ENCODE measurements around the gene COL5A2. TPM values are rescaled to one million over a fixed set of nuclear protein-coding genes. Genes with fewer than 3 reads are reported as not detected.

The COL5A2 gene
- total and polyA plus RNA-seq, 9 of the 15 experiments (the other 6 are each of a cell fraction or from before 2014, with no cell fraction given): 0.01 to 0.54 (median 0.19) TPM

DNA sequence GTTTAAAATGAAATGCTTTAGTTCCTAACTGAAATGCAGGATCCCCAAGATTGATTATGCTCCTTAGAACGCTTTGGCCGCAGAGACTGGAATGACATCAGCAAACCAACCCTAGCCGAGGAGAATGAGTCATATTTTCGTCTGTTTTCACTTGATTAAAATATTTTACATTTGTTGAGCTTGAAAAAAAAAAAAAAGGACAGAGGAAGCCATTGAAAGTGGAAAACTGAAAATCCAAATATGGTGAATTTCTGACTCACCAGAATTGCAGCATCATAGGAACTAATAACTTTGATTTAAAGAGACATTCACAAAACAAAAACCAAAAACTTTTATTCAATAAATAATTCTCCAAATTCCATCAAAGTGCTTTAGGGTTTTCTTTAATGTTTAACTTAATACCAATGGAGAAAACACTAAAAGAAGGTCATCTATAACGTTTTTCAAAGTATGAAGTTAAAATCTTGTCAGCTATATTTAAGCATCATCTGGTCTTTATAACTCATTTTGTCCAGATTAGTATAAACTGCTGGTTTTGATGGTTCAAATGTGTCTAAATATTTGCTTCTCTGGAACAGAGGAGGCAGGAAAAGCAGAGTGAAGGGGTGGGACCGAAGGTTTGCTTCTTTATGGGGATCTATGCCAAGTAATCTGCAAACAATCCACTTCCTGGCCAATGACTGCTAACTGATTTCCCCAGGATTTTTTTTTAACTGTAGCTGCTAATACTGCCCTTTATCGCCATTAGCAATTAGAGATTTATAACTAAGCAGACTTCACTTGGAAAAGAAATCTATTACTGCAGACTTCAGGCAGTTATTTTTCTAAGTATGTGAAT lies 30.9 kb upstream of the COL5A2 start (continued):
- TF ChIP-seq ZNF395 (CRISPR knock-in tag; IDR thresholded peaks at IDR 0.05): peak; percentile 44; the same call in 1 of the 2 replicates
- peak; percentile 62; the same call in 1 of the 2 replicates for TF ChIP-seq EP300 (IDR thresholded peaks at IDR 0.05; ENCODE audit: low read length)
- TF ChIP-seq RBM14 (IDR thresholded peaks at IDR 0.05; ENCODE audit: borderline replicate concordance, insufficient read depth, low read depth, low read length): no peak
- TF ChIP-seq YY1 (IDR thresholded peaks at IDR 0.05; ENCODE audit: borderline replicate concordance in 1 of 3, control insufficient read depth in 1 of 3, extremely low read depth in 1 of 3, insufficient read depth in 3 of 3, insufficient read length in 1 of 3, insufficient replicate concordance in 2 of 3, low read depth in 1 of 3, low read length in 2 of 3): no peak
- no peak for TF ChIP-seq BRD4 (IDR thresholded peaks at IDR 0.05)
- TF ChIP-seq ZNF384 (IDR thresholded peaks at IDR 0.05; ENCODE audit: low read depth, low read length): peak; percentile 93
- no peak for TF ChIP-seq ZNF717 (CRISPR knock-in tag; IDR thresholded peaks at IDR 0.05)
- TF ChIP-seq ADNP (tag; IDR thresholded peaks at IDR 0.05): 0 out of 2 replicates have a peak, but pooled peaks have one; percentile 7
- TF ChIP-seq NCOA4 (IDR thresholded peaks at IDR 0.05; ENCODE audit: partially characterized antibody): no peak
- TF ChIP-seq TCF7L2 (IDR thresholded peaks at IDR 0.05; ENCODE audit: low read depth, low read length): no peak
- peak; percentile 56 for TF ChIP-seq C11orf30 (IDR thresholded peaks at IDR 0.05; ENCODE audit: low read depth)
- TF ChIP-seq ZNF584 (CRISPR knock-in tag; IDR thresholded peaks at IDR 0.05; ENCODE audit: low read depth): 0 out of 2 replicates have a peak, but pooled peaks have one; percentile 64
- no peak for TF ChIP-seq ZNF589 (CRISPR knock-in tag; IDR thresholded peaks at IDR 0.05; ENCODE audit: low read depth)
- TF ChIP-seq NCOA6 (IDR thresholded peaks at IDR 0.05): no peak
- TF ChIP-seq, protein P1, sequence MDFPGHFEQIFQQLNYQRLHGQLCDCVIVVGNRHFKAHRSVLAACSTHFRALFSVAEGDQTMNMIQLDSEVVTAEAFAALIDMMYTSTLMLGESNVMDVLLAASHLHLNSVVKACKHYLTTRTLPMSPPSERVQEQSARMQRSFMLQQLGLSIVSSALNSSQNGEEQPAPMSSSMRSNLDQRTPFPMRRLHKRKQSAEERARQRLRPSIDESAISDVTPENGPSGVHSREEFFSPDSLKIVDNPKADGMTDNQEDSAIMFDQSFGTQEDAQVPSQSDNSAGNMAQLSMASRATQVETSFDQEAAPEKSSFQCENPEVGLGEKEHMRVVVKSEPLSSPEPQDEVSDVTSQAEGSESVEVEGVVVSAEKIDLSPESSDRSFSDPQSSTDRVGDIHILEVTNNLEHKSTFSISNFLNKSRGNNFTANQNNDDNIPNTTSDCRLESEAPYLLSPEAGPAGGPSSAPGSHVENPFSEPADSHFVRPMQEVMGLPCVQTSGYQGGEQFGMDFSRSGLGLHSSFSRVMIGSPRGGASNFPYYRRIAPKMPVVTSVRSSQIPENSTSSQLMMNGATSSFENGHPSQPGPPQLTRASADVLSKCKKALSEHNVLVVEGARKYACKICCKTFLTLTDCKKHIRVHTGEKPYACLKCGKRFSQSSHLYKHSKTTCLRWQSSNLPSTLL (IDR thresholded peaks at IDR 0.05): no peak
- TF ChIP-seq CCAR2 (IDR thresholded peaks at IDR 0.05; ENCODE audit: low read depth, low read length): no peak
- no peak for TF ChIP-seq GABPA (tag; conservative IDR thresholded peaks at IDR 0.05; ENCODE audit: low read depth)
- TF ChIP-seq BHLHE40 (IDR thresholded peaks at IDR 0.05; ENCODE audit: low read length): no peak
- peak; percentile 94 for TF ChIP-seq SMARCE1 (IDR thresholded peaks at IDR 0.05)
- TF ChIP-seq NR3C1 (CRISPR knock-in tag; IDR thresholded peaks at IDR 0.05): no peak
